Subcutaneous abdominal adipose tissue (tissue), 5 donors: ENCODE data around the gene NBDY.
"Not testable (repeated sequence)": the region's sequence is repeated elsewhere in the genome, so short reads cannot be mapped to it uniquely, and the experiment has no call there.

Experiments
- H3K27ac ChIP-seq: one replicate; pipeline ENCODE4 v1.7.0; 2013; ENCODE audit warnings: low read depth, mild to moderate bottlenecking, inconsistent platforms, low read length, moderate library complexity
- H3K27me3 ChIP-seq, 5 donors: one replicate each; pipeline ENCODE4 v1.7.0; 2013; ENCODE audit warnings: low read length in 5 of 5, inconsistent platforms in 1 of 5; ENCODE audit not compliant: control insufficient read depth in 5 of 5, insufficient read depth in 4 of 5
- H3K36me3 ChIP-seq, 5 donors: one replicate each; pipeline ENCODE4 v1.7.0; 2013; ENCODE audit warnings: low read length in 5 of 5; ENCODE audit not compliant: control insufficient read depth in 5 of 5, insufficient read depth in 5 of 5
- H3K4me1 ChIP-seq, 5 donors: one replicate each; pipeline ENCODE4 v1.7.0; 2013; ENCODE audit warnings: low read length in 5 of 5, mild to moderate bottlenecking in 3 of 5, moderate library complexity in 1 of 5; ENCODE audit not compliant: control insufficient read depth in 5 of 5, insufficient read depth in 5 of 5
- H3K4me3 ChIP-seq, 5 donors: one replicate each; pipeline ENCODE4 v1.7.0; 2013; ENCODE audit warnings: low read length in 5 of 5, low read depth in 1 of 5
- H3K9ac ChIP-seq, 5 donors: one replicate each; pipeline ENCODE4 v1.7.0; 2013; ENCODE audit warnings: low read length in 5 of 5, mild to moderate bottlenecking in 4 of 5, moderate library complexity in 3 of 5
- H3K9me3 ChIP-seq, 5 donors: one replicate each; pipeline ENCODE4 v1.7.0; 2013; ENCODE audit warnings: low read length in 5 of 5; ENCODE audit not compliant: control insufficient read depth in 5 of 5
- donor health status: healthy.
- donor health status: healthy.
- donor health status: healthy.
- donor health status: healthy.
- donor health status: healthy.

Gene NBDY

DNA sequence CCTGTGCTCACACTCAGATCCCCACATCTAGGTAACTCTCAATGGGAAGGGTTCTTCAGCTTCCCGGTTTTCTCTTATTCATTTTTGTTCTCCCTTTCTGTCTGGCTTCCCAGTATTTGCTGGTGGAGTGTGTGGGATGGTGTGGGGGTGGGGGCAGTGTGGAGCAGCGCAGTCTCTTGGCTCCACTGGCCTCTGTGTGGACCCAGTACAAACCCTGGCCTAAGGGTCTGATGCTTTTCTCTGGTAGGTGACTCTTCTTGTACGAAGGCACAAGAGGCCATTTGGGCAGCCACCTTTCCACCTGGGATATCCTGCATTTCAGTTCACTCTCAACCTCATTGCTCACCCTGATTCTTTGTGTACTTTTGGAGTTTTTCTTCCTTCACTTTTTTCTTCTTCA is 71.3 kb downstream of the NBDY start:
- H3K9ac ChIP-seq = no peak overlapping the region
- H3K9me3 ChIP-seq = no peaks in the 10 kb centered on the region
- H3K27me3 ChIP-seq = peaks cover 0 to 10% (median 4%) of the 10 kb centered on the region in 5 donors
- H3K27ac ChIP-seq = no peak overlapping the region
- no peak overlapping the region for H3K4me3 ChIP-seq
- peaks cover 0 to 34% (median 31%) of the 10 kb centered on the region in 5 donors for H3K4me1 ChIP-seq
- peaks cover 0 to 2% (median 0%) of the 10 kb centered on the region in 5 donors for H3K36me3 ChIP-seq

DNA sequence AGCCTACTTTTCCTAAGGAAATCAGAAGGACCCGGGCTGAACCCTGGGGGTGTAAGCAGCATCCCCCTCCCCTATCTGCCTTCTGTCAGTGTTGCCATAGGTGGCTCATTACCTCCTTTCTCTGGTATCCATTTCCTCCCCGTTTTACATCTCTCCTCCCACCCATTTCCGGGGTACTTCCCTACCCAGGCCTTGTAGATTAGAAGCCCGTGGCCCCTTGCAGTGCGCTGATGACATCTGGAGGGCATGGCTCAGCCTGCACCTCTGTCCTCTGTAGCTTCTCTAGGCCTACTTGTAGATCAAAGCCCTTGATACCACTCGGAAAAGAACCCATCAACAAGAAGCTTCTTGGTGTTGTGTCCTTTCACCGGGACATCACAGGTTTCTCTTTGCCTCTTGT is 71.8 kb downstream of the NBDY start:
- H3K4me3 ChIP-seq = no peak overlapping the region
- peaks cover 0 to 7% (median 4%) of the 10 kb centered on the region in 5 donors for H3K27me3 ChIP-seq
- no peaks in the 10 kb centered on the region for H3K9me3 ChIP-seq
- peaks cover 0 to 2% (median 0%) of the 10 kb centered on the region in 5 donors for H3K36me3 ChIP-seq
- peaks cover 0 to 34% (median 31%) of the 10 kb centered on the region in 5 donors for H3K4me1 ChIP-seq
- H3K9ac ChIP-seq = no peak overlapping the region
- H3K27ac ChIP-seq = no peak overlapping the region

DNA sequence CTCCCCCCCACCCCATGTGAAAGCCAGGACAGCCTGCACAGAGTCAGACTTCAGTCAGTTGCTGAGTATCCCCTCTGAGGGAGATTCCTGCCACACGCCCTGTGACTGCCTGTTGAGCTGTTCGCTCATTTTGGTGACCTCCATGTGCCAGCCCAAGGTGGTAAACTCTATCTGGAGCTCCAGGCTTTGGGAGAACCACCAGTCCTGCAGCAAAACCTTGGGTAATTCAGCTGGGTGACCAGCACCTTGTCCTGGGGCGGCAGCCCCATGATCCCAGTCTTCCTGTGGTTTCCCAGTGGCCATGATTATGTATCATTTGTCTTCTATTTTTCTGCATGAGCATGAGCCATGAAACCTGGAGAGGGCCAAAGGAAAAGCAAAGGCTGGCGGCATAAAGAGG is 73.4 kb downstream of the NBDY start:
- Histone ChIP-seq H3K36me3 (peaks cover 0 to 2% (median 0%) of the 10 kb centered on the region in 5 donors), H3K27ac (no peak overlapping the region), H3K4me3 (peak overlapping the region; percentile 78 to 94 (median 81)), H3K27me3 (peaks cover 0 to 5% (median 4%) of the 10 kb centered on the region in 5 donors), H3K9ac (no peak overlapping the region), H3K4me1 (peaks cover 0 to 34% (median 30%) of the 10 kb centered on the region in 5 donors), H3K9me3 (no peaks in the 10 kb centered on the region)

DNA sequence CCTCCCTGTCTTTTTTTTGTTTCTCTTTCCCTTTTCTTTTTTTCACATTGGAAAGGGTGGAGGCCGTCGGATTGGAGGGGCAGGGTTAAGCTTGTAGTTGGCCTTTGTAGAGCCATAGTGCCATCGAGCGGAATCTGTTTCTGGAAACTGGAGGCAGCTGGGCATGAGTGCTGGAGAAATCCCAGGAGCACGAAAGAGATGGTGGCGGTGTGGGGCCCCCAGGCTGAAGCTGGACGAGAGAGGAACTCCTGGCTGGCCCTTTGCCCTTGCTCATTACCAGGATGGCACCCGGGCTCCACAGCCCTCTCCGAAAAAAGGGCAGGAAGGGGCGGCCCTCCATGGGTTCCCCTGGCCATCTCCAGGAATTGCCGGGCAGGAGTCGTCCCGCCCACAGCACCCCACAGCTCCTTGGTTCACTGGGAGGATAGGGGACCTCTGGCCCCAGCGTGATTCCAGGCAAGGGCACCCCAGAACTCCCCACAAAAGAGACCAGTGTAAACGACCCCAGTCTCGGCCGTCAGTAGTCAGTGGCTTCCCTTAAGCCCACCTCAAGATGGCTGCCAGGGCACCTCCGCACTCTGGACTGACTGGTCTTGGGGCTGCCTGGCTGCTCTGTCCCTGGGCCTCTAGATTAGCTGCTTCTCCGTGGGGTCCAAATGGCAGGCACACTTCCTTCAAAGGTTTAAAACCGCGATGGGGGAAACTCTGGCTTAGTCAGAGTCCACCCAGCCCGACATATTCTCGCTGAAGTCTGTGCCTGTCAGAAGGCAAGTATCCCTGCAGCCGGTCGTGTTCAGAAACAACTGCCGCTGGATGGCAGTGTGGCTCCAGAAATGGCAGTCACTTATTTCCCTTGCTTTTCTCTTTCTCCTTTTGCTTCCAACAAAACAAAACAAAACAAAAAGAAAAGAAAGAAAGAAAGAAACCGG is 74.1 kb downstream of the NBDY start:
- H3K9me3 ChIP-seq = no peaks in the 10 kb centered on the region
- H3K9ac ChIP-seq = peak overlapping the region in 4 of 5 donors; percentile 7 to 75 (median 36)
- H3K4me3 ChIP-seq = peak overlapping the region; percentile 78 to 94 (median 81)
- peaks cover 0 to 28% (median 23%) of the 10 kb centered on the region in 5 donors for H3K4me1 ChIP-seq
- H3K27me3 ChIP-seq = peaks cover 0 to 5% (median 4%) of the 10 kb centered on the region in 5 donors
- H3K27ac ChIP-seq = peak overlapping the region; percentile 60
- H3K36me3 ChIP-seq = peaks cover 0 to 2% (median 0%) of the 10 kb centered on the region in 5 donors

DNA sequence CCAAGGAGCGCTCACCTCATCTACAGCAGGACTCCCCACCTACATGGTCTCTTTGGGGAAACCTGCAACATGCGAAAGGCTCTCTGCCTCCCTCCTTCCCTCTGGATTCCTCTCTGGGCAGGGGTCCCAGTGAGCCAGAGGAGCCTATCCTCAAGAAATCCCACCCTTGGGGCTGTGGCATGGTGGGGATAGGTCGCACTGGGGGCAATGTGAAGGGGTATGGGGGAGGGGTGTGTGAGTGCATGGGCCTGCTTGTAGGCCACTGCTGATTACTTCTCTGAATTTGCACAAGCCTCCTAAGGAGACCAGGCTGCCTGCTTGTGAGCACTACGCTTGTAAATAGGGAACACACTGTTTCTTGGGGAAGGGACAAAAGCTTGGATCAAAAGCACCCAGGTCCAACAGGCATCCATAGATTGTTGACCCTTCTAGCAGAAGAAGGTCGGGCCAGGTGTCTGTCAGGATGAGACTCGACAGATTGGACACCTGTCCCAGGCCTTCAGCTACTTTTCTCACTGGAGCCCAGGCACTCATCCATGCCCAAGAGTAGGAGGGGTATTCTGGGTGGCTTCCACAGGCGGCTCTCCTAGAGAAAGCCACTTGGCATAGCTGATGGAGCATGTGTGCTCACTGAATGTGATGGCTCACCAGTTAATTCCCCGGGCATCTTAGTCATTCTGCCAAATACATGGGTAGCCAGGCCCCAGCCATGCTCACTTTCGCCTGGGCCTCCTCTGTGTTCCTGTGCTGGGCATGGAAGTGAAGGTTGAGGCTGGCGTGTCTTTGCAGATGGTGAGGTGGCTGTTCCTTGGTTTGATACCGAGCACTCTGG is 75.0 kb downstream of the NBDY start:
- Histone ChIP-seq H3K36me3 (peaks cover 0 to 2% (median 0%) of the 10 kb centered on the region in 5 donors), H3K9ac (peak overlapping the region in 1 of 5 donors; percentile 75), H3K4me3 (peak overlapping the region; percentile 78 to 94 (median 81)), H3K9me3 (no peaks in the 10 kb centered on the region), H3K4me1 (peaks cover 0 to 20% (median 18%) of the 10 kb centered on the region in 5 donors), H3K27ac (peak overlapping the region; percentile 60), H3K27me3 (peaks cover 0 to 4% (median 0%) of the 10 kb centered on the region in 5 donors)

DNA sequence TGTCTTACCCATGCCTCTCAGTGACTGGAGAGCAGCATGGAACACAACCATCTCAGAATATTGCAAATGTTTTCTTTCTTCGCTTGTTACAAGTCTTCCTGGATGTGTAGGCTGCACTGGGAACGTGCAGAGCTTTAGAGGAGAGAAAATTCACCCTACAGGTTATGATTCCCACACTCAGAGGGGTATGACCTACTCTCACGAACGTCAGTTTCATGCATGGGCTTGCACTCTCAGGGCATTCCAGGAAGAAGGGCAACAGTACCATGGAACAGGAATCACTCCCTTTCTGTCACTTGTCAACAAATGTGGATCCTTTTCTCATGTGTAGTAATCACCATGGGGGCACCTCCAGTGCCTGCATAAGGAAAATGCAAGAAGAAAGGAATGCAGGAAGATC is 75.8 kb downstream of the NBDY start:
- H3K27ac ChIP-seq = no peak overlapping the region
- H3K36me3 ChIP-seq = no peaks in the 10 kb centered on the region
- no peak overlapping the region for H3K9ac ChIP-seq
- no peaks in the 10 kb centered on the region for H3K9me3 ChIP-seq
- peaks cover 0 to 19% (median 18%) of the 10 kb centered on the region in 5 donors for H3K4me1 ChIP-seq
- H3K4me3 ChIP-seq = no peak overlapping the region
- H3K27me3 ChIP-seq = no peaks in the 10 kb centered on the region

DNA sequence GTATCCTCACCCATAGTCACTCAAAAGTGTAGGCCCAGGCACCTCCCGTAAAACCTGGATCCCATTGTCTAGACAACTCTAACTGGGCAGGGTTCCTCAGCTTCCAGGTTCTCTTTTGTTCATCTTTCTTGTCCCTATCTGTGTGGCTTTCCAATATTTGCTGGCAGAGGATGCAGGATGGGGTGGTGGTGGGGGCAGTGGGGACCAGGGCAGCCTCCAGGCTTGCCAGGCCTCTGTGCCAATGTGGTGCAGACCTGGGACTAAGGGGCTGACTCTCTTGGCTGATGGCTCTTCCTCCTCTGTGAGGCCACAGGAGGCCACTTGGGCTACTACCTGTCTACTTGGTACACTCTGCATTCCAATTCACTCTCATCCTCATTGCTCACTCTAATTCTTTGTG is 76.4 kb downstream of the NBDY start:
- no peak overlapping the region for H3K9ac ChIP-seq
- H3K36me3 ChIP-seq = no peaks in the 10 kb centered on the region
- H3K27ac ChIP-seq = no peak overlapping the region
- no peak overlapping the region for H3K4me3 ChIP-seq
- H3K27me3 ChIP-seq = no peaks in the 10 kb centered on the region
- peaks cover 0 to 19% (median 18%) of the 10 kb centered on the region in 5 donors for H3K4me1 ChIP-seq
- no peaks in the 10 kb centered on the region for H3K9me3 ChIP-seq

DNA sequence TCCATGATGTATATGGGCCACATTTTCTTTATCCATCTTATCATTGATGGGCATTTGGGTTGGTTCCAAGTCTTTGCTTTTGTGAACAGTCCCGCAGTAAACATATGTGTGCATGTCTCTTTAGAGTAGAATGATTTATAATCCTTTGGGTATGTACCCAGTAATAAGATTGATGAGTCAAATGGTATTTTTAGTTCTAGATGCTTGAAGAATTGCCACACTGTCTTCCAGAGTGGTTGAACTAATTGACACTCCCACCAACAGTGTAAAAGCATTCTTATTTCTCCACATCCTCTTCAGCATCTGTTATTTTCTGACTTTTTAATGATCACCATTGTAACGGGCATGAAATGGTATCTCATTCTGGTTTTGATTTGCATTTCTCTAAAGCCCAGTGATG is 77.1 kb downstream of the NBDY start:
- not testable (repeated sequence) for H3K9ac ChIP-seq, H3K9me3 ChIP-seq, H3K27ac ChIP-seq, H3K36me3 ChIP-seq, H3K4me3 ChIP-seq, H3K27me3 ChIP-seq
- peaks cover 0 to 19% (median 17%) of the 10 kb centered on the region in 5 donors for H3K4me1 ChIP-seq

DNA sequence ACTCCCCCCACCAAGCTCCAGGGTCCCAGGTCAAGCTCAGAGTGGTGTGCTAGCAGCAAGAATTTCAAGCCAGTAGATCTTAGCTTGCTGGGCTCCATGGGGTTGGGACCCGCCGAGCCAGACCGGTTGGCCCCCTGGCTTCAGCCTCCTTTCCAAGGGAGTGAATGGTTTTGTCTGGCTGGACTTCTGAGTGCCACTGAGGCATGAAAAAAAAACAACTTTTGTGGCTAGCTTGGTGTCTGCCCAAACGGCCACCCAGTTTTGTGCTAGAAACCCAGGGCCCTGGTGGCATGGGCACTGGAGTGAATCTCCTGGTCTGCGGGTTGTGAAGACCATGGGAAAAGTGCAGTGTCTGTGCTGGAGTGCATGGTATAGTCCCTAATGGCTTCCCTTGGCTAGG is 82.6 kb downstream of the NBDY start:
- Histone ChIP-seq H3K9ac (no peak overlapping the region), H3K9me3 (no peaks in the 10 kb centered on the region), H3K4me3 (no peak overlapping the region), H3K27me3 (peaks cover 0 to 22% (median 9%) of the 10 kb centered on the region in 5 donors), H3K27ac (no peak overlapping the region), H3K4me1 (peaks cover 0 to 14% (median 12%) of the 10 kb centered on the region in 5 donors), H3K36me3 (no peaks in the 10 kb centered on the region)
